Stimulated activated CD4-positive, alpha-beta T cell treated with anti-CD3 and anti-CD28 coated beads, Interleukin-1b, Interleukin-23, amount 100 ng/mL, for 48 hours (primary cell): ENCODE data around the gene TSPEAR.

Experiments used
- DNase-seq: peaks from one replicate; pipeline ENCODE4 v3.0.0-alpha.2; 2020

TSPEAR gene

DNA sequence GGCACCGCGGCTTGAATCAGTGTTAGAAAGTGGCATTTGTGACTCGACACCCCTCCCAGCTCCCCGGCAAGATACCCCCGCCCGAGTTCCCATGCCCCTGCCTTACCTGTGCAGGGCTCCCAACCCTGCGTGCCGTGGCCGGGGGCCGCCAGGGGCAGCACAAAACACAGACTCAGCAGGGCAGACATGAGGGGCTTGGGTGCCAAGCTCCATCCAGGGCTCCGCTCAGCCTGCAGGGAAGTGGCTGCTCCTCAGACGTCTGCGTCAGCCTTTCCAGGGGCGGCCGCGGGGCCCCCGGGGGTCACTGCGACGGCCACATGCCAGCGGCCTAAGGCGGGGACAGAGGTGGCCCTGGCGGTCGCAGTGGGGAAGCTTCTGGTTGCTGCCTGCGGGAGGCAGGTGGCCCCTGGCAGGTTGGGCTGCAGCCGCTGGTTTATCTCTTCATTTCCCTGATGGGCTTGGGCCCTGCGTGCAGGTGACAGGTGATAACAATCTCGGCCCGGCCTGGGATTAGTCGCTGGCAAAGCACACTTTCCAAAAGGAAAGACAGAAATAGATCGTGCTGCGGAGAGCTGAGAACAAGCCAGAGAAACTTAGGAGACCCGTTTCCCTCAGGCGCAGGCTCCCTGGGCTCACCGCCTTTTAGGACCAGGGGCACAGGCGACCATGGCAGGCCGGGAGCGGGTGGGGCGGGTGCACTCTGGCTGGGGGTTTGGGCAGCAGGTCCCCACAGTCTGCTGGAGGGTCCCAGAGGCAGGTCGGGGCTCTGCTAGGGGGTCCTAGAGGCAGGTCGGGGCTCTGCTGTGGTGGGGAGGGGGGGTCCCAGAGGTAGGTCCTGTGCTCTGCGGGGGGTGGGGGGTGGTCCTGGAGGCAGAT is at the start of gene TSPEAR:
TSS of gene TSPEAR (minus strand) at position 246 of the 876 bp plus-strand sequence. CDS start at position 188, 58 bp downstream.
- no peak for DNase-seq

DNA sequence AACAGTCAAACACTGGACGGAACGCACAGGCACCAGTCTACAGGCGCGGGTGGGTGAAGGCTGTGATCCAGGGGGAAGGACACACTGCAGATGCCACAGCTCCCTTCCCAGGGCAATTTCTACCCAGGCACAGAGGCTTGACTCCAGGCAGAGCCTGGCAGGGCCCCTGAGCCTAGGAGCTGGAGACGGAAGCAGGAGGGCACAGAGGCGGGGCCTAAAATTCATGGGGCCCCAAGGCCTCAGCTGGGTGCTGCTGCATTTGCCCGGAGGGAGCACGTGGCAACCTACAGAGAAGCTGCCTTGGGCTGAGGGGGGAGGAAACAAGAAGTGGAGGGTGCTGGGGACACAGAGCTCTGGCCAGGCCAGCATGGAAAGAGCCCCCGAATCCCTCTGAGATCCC is 49.0 kb upstream of the TSPEAR start:
- DNase-seq, result no peak

DNA sequence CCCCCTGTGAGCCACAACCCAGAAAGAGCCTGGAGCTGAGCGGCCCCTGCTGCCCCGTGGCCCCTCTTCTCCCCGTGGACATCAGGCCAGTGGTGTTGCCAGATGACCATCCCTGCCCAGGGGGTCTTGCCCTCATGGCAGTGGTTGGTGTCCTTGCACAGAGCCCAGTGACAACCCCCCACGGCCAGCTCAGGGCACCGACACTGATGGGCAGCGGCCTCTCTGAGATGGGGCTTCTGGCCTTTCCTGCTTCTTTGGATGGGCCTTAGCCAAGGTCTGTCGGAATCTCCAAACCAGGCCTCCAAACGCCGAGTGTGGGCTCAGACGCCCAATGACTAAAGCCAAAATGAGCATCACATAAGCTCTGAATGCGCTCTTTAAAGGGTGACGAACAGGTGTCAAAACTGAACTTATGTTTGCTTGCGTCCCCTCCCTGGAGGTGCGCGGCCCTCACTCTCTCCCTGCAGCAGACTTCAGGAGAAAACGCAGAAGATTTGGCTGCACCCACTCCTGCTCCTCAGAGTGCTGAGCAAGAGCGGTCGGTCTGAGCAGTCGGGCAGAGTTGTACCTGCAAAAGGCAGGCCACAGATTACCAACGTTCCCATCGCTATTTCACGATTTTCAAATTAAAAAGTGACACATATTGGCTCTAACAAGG is 48.4 kb upstream of the TSPEAR start:
- DNase-seq, result no peak

DNA sequence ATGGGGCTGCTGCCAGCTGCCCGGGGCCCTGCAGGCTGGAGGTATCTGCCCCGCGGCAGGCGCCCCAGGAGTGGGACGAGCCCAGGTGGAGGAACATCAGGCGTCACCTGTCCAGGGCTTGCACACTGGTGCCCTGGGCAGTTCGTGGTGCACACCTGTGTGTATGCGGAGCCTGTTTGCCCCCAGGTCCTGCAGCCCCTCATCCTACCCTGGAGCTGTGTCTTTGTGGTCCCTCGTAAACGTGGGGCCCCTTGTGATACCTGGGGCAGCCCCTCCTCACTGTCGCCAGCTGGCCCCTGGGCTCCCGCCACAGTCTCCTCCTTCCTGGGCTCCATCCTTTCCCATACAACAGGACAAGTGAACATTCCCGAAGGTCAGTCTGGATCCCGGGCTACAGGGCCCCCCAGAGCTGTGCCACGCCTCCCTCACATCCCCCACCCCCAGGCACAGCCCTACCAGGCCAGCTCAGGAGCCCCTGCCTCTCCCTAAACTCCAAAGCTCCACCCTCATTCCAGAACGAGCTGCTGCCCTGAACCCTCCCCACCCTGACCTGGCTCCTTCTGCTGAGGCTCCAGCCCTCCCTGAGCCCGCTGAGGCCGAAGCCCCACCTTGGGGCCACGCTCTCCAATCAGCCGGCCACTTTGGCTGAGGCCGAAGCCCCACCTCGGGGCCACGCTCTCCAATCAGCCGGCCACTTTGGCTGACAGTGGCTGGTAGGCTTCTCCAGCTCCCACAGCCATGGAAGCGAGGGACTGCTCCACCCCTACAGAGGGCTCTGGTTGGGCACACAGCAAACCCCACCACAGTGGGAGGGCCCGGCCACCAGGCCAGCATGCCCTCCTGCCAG is 47.6 kb upstream of the TSPEAR start:
- no peak for DNase-seq

DNA sequence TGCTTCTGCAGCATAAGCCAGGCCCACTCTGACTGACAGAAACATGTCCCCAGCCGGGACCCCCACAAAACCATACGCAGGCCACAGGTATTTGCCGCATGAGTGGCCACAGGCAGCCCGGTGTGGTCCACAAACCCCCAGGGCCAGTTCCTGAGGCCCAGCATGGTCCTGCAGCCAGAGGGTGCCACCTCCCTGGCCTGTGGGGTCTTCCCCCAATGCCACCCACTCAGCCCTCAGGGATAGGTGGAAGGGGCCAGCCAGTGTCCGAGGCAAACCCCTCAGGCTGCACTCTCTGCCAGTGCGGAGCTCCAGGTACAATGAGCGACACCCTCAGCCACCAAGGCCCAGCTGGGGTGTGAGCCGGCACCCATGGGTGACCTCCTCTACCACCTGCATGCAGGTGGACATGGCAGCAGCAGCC is 46.8 kb upstream of the TSPEAR start:
- DNase-seq, result no peak

DNA sequence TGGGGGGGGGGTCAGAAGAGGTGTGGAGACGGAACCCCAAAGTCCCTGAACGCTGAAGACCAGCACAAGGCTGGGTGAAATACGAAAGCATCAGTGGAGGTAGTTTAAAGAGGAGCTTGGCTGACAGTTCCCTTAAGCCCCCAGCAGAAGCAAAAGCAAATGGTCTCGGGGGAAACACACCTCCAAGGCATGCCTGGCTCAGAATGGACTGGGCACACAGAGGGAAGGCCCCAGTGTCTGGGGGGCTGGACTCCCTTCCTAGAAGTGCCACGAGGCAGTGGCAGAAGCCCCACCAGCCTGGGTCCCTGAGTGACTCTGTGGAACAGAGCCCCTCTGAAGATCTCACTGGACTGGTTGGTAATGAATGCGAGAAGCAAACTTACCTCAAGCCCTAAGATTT is 46.4 kb upstream of the TSPEAR start:
- no peak for DNase-seq

DNA sequence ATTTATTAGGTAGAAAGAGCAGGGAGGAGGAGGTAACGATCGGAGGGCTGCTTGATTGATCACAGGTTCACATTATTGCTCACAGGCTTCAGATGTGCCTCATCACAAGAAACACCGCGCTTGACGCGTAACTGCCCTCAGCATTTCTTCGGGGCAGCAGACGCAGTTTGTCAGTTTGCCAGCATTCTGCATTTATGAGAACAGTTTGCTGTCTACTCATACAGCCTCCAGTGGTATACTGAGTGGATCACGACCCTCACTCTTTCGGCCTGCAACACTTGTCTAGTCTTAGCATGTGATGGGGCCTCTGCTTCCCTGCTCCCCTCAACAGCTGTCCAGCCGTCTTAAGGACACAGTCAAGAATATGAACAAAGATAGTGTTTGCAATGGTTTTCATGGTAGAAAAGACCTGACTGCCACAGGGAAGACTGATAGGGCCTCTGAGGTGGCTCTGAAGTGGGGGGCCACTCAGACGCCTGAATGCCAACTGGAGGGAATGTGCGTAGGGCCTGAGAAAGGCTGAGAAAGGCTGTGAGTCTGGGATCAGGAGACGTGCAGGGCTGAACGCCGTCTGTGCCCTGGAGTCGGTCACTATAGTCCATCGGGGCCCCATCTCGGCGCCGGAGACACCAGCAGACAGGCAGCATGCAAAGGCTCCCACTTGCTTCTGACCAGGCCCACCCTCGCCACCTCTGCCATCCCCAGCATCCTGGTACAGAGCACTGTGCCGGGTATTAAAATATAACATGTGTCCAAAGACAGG is 45.2 kb upstream of the TSPEAR start:
- DNase-seq, result no peak

DNA sequence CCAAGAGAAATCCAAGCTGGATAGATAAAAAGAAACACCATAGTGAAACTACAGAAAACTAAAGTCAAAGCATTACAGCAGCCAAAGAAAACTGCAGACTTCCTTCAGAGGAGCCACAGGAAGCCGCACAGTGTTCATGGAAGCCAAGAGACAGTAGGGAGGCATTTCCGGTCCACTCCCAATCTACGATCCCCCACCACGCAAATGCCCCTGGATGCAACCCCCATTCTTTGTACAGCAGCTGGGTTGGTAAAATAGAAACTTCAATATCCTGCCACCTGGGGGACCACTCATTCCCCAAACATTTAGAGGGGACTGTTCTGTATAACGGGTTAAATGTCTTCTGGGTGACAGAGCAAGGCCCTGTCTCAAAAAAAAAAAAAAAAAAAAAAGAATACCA is 43.9 kb upstream of the TSPEAR start:
- DNase-seq, result no peak

DNA sequence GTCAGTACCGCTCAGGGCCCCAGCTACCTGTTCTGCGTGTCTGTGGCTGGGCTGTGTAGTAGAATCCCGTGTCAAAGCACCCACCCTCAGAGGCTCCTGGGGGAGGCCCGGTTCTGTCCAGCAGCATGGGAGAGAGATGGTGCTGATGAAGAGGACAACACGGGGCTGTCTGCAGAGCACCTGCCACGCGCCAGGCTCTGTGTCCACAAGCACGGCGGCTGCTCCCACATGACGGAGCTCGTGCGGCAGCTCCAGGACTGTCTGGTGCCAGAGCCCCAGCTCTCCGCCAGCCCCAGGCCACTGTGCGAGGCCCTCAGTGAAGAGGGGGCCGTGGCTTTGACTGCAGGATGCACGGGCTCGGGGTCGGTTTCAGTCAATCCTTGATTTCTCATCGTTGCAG is 42.0 kb upstream of the TSPEAR start:
- DNase-seq, result no peak

DNA sequence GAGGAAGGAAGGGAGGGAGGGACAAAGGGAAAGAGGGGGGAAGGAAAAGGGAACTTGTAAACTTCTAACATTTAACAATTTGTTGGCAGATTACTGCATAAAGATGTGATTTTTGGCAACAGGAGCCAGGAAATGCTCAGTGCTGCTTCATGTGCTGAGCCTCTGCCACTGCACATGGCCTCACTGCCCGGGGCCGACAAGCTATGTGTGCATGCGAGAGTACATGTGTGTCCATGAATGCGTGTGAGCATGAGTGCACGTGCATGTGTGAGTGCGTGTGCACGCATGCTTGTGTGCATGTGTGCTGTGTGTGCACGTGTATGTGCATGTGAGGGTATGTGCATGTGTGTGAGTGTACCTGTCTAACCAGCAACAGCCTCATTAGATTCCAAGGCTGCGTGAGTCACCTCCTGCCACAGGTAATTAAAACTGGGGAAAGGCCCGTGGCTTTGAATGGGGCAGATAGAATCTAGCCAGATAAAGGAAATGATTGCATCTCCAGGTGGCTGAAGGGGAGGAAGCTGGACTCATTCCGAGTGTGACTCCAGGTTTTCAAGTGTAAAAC is 41.4 kb upstream of the TSPEAR start:
- DNase-seq, result no peak

DNA sequence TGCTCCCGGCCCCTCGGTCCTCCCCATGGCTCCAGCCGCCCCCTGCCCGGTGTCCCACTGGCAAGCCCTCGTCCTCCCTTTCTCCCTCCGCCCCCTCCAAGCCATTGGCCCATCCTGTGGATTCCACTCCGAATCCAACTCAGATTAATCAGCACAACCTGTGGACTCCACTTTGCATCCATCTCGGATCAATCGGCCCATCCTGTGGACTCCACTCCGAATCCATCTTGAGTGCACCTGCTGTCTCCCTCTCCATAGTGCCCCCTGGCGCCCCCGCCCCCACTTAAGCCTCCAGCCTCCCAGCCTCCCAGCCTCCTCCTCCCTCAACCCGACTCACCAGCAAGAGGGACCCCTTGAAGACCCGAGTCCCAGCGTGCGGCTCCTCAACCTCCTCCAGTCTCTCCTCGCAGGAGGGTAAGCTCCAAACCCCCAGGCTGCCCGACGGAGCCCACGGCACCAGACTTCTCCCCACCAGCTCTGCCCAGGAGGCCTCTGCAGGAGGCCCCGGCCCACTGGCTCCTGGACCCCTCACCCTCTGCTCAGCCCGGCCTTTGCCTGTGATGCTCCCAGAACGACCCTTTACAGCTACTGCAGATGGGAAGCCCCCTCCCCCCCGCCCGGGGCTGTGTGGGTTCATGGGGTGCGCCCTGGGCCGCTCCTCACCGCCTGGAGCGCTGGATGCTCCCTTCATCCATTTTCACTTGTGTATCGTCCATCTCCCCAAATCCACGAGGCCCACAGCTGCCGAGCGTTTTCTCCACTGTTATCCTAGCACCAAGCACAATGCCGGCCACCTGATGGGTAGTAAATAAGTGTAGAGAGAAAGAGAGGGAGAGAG is 40.6 kb upstream of the TSPEAR start:
- DNase-seq, result no peak

DNA sequence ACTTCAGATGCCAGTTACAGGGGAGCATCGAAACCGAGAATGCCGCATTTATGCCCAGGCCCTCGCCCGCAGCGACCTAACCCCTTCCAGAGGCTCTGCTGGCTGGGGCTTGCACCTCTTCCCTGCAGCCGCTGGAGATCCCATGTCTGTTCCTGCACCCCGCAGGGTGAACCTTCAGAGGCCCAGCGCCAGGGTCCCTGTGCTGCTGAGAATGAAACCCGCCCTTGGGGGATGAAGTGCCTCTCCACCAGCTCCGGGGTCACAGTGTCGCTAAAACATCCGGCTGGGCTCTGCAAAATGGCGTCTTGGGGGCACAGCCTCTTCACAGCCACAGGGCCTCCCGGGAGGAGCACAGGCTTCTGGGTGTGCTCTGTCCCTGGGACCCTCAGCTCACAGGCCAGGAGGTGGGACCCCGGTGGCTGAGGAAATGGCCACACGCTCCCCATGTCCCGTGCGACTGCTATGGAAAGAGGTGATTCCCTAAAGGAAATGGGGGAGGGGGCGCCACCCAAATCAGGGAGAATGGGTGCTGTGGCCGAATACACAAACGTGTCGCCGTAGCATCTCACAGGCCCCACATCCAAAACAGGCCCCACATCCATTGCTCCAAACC is 39.9 kb upstream of the TSPEAR start:
- DNase-seq, result no peak

DNA sequence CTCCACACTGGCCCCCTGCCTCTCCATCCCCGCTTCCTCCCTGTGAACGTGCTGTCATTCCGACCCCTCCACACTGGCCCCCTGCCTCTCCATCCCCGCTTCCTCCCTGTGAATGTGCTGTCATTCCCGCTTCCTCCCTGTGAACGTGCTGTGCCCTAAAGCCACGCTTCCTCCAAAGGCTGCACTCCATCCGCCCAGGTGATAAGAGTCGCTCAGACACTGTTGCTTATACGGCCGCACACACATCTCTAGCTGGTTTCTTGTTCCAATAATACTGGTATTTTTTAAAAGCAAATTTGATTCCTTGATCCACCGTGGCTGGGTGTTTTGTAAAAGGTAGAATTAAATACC is 39.3 kb upstream of the TSPEAR start:
- no peak for DNase-seq

DNA sequence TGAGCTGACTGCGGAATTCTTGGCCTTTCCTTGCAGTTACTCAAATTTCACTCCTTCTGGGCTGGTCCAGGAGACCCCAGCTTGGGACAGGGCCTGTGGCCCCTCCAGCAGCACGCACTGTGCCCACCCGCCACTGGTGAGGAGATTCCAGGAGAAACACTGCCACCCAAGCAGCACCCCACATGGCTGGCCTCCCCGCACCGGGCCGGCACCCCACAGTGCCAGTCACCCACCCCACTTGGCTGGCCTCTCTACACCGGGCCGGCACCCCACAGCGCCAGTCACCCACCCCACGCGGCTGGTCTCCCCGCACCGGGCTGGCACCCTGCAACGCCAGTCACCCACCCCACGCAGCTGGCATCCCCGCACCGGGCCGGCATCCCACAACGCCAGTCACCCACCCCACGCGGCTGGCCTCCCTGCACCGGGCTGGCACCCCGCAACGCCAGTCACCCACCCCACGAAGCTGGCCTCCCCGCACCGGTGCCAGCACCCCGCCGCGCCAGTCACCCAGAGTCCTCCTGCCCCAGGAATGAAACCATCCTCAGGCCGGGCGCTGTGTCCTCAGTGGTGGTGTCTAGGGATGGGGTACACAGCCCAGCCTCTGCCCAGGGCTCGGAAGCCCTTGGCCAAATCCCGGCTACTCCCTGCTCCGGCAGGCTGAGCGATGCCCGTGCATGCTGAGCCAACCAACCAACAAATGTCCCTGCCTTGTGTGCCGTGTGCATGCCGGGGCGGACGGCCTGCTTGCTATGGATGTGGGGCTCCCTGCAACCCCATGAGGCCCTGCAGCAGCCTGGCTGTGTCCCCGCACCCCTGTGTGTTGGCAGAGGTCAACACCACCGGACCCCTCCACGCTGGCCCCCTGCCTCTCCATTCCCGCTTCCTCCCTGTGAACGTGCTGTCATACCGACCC is 38.6 kb upstream of the TSPEAR start:
- no peak for DNase-seq

DNA sequence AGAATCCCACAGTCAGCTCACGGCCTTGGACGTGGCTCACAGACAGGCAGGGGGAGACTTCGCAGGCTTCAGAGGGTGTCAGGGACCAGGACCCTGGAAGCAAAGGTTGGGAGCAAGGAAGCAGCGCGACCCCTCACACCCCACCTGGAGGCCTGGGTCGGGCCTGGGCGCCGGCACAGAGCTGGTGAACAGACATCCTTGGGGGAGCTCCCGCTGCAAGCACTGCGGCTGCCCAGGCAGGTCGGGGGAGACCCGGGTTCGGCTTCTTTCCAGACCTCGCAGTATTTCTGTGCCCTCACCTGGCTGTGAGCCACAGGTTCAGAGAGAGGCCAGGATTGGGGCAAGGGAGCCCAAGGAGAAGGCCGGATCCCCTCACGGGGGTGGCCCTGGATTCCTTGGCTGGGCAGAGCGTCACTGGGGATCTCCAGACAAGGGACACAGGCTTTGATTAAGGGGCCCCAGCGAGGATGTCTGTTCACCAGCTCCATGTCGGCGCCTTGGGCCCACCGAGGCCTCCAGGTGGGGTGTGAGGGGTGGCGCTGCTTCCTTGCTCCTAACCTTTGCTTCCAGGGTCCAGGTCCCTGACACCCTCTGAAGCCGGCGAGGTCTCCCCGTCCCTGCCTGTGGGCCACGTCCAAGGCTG is 37.9 kb upstream of the TSPEAR start:
- DNase-seq, result no peak

DNA sequence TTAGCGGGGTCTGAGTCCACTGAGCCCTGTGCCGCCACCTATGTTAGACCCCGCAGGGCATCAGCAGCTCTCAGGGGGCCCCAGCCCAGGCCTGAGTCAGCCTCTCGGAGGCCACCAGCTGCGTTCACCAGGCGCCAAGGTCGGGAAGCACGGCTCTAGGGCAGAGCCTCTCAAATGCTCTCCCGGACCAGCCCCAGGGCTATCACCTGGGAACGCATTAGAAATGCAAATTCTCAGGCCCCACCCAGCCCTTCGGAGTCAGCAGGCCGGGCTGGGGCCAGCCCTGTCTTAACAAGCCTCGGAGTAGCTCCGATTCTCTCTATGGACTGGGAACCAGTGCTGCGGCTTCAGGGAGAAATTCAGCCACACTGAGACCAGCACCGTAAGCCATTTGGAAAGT is 37.2 kb upstream of the TSPEAR start:
- no peak for DNase-seq

DNA sequence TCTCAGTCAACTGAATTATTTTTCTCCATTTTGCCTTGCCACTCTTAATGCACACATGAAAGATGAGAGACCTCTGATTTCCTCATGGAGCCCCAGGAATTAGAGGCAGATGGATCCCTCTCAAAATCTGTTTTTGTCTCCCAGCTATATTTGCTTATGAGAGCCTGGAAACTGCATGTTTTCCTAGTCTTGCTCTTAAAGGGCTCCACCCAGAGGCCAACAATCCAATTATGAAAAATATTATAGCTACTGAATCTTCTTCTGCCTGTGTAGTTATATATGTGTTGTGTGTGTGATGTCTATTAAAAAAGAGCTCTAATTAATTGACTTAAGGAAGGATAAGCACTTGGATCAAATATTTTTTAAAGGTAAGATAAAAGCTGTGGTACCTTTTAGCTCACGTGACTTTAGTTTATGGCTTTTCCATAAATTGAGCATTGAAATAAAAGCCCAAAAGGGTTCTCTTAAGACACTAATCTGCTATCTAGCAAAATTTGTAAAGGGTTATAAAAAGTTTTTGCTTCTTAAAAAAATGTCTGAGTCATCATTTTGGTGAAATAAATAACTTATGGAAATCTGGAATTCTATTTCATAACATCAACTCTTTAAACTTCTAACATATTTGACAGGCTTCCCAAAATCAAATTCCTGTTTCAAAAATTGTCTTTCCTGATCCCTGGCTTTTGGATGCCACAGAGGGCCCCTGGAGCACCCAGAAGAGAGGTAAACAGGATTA is 31.2 kb upstream of the TSPEAR start:
- no peak for DNase-seq

DNA sequence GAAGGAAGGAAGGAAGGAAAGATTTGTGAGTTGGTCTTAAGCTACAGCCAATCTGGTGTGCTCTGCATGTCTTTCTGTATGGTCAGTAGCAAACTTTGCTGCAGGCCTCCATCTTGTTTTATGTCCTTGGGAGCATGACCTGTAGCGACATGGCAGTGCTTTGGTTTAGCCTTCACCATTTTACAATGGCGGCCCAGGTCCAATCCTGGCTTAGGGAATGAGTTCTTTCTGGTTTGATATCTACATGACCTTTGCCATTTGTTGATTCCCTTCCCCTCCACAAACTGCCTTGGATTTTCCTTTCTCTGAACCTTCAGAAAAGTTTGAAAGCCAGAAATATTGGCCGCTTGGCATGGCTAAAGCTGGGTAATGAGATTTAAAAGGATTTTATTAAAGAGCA is 30.5 kb upstream of the TSPEAR start:
- no peak for DNase-seq

DNA sequence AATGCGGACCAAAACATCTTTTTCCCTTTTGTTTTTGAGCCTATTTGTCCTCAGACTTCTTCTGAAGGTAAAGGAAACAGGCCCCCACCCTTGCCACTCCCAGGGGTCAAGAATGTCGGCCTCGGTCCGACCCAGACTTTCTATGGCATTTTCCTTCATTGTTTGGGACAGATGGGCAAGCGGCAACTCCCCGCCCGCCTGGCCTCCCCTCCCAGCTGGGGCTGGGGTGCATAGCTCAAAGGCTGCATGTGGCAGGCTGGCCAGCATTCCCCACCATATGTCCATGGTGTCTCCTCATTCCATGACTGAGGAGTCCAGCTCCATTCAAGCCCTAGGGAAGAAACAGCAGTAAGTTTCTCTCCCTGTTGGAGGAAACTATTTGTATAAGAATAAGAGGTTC is 29.4 kb upstream of the TSPEAR start:
- DNase-seq, result no peak
